Activated CD8-positive, alpha-beta memory T cell treated with anti-CD3 and anti-CD28 coated beads, Interleukin-2, amount 50 U/mL, for 1 hour (primary cell): ENCODE measurements around the gene FHIP2A.
"Not testable (repeated sequence)": the region's sequence is repeated elsewhere in the genome, so short reads cannot be mapped to it uniquely, and the experiment has no call there.

Source experiments
- DNase-seq: peaks from one replicate; pipeline ENCODE4 v3.0.0-alpha.2; 2020; ENCODE audit errors: extremely low read depth

Gene FHIP2A

DNA sequence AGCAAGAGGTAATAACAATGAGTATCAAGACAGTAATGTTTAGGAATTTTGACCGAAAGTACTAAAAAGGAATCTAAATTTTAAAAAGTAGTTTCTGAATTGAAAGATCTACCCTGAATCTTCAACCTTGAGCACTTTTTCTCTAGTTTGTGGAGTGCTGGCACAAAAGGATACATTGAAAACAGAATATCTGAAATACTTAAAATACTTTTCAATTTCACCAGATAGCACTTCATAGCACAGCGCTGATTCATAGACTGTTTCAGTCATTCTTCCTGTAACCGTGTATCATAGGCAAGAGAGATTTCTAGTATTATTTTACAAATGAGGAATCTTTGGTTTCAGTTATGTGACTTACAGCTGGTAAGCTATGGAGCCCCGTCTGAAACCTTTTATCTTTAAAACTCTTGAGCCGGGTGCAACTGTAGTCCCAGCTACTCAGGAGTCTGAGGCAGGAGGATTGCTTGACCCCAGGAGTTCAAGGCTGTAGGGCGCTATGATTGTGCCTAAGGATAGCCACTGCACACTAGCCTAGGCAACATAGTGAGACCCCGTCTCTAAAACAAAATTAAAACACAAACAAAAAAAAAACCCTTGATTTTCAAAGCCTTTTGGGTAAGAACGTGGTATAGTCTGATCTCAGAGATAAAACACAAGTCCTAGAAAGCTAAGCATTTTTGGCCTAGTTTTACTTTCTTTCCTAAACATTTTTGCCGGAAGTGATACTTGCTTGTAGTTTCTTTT is 35.1 kb downstream of the FHIP2A start:
- DNase-seq: no peak

DNA sequence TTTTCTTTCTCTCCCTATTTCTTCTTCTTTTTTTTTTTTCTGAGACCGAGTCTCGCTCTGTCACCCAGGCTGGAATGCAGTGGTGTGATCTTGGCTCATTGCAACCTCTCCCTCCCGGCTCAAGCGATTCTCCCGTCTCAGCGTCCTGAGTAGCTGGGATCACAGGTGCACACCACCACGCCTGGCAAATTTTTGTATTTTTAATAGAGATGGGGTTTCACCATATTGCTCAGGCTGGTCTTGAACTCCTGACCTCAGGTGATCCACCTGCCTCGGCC is 35.6 kb downstream of the FHIP2A start:
- not testable (repeated sequence) for DNase-seq

DNA sequence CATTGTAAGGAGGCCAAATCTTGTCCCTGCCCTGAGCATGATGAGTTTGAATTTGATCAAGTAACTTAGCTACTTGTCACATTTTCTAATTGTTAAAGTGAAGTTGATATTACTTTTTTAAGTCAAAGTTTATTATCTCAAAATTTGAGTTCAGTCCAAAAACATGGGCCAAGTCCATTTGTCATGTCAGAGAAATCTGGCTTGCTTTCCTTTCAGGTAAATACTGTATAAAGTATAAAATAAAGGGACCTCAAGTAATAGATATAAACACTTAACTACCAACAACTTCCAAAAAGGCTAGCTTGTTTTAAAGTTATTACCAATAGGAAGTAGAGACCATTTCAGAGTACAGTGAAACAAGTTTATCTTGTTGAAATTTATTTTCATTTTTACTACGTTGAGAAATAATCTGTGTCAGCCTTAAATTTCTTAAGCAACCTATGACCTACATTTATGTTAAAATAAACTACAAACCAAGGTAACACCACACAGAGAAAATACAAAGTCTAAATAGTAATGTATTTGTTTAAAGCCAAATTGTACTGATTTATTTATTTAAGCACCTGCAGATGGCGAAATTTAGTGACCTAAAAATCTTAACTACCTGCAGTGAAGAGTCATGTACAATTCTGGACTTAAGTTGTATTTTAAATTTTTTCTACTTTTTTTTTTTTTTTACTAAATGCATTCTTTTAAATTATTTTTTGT is 36.5 kb downstream of the FHIP2A start:
- no peak for DNase-seq

DNA sequence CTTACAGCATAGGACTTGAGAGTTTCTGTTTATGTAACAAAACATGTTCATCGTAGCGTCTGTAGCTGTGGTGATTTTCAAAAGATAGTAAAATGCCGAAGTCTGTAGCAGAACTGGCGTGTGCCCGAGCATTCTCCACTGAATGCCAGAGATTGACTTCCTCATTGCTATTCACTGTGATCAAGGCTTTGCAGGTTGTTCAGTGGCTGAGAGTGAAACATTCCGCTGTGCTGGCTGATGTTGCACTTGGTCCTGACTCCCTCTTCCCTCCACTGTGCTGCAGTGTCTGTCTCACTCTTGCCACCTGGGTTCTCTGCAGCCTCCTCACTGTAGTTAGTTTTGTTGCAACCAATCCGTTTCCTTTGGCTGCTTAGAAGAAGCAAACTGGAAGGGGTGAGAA is 37.6 kb downstream of the FHIP2A start:
- DNase-seq: no peak

DNA sequence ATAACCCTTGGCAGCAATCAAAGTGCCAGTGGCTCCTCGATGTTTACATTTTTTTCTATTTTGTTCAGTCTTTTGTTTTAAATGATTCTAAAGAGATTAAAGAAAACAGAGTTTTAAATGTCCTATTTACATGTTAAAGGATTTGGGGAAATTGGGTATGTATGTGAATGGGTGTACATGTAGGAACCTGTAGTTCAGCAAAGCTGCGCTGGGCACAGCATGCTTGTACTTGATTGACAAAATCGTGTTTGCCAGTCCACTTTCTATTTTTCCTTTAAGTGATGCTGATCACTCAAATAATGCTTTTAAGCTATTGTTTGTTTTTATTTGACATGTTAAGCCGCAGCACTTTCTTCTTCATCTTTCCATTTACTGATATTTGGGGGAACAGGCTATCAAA is 40.9 kb downstream of the FHIP2A start:
- DNase-seq: no peak

DNA sequence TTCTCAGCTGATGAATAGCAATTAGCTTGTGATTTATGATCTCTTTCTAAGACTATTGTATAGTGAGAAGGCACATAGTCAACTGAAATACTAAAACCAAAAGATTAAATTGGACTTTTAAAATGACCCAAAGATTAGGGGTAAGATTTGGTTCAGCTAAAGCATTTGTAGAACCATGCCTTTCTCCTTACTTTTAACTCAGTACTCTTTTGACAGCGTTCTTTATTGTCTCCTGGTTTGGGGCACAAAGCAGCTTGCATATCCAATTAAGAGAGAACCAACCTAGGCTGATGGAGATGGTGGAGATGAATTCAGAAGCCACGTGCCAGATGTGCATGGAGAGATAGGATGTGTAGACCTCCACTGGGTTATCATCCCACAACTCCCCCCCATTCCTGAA is 45.8 kb downstream of the FHIP2A start:
- DNase-seq: no peak

DNA sequence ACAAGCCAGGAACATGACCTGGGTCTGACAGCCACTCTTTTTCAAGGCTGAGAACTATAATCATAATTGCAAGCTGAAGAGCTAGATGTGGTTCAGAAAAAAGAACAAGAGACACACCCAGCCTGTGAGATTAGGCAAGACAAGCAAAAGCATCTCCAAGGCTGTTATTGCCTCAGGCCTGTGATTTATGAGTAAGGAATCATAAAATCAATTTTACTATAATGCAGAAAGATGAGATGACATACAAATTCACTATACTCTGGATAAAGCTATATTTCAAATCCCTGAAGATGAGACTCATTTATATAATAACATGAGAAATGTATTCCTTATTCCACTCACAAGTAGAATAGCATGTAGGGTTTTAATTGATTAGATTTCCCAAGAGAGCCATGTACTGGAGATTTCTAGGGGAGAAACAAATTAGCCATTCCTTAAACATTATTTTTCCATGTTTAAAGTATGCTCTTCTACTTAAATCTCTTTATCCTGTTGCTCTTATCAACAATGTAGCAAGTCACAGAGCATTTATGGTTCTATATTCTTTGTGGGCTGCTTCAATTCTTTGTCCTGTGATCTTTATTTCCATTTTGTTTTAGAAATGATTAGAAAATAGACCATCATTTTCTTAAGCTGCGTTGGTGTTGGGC is 47.4 kb downstream of the FHIP2A start:
- no peak for DNase-seq

DNA sequence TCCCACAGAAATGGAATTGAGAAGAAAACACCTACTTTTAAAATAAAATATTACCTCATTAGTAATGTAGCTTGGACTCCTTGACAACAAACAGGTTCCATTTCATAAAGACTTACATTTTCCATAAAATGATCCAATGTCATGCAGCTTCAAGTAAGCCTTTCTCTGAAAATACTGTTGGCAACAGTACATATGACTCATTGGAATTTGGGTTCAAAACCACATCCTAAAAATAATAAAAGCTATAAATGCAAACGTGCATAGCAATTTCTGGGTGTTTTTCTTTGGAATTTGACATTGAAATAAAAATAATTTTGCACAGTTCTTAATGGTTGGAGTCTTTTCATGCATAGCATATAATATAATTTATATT is 47.9 kb downstream of the FHIP2A start:
- no peak for DNase-seq

DNA sequence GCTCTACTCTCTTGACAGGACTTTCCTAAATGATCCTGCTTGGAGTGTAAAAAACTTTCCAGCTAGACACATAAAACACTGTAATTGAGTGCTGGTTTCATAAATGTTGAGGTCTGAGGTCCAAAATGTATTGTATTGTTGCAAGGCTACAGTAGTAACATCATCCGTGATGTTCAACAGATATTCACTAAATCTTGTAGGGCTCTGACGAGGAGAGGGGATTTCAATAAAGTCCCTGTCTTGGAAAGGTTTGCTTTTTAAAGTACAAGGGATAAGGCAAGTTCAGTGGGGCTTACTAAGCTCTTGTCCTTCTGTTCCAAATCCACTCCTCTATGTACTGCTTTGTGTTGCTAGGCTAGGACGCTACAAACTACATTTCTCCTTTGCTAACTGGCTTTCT is 48.9 kb downstream of the FHIP2A start:
- DNase-seq: no peak

DNA sequence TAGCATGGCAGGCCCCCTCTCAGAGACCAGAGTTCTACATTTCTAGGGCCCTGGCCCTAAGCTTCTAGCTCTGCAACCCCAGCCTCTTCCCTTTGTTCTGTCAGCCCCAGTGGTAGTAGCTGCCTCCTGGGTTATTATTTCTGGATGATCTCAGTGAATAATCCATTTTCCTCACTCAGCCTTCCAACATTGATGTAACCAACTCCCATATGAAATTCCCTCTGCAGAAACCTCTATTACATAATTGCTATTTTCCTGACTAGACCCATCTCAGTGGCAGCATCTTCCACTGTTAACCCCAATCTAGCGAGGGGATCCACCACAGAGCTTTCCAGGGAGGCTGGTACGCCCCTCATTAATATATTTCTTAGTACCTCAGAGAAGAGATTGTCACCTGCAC is 49.8 kb downstream of the FHIP2A start:
- no peak for DNase-seq
